Natural killer cell (primary cell): ENCODE measurements around the gene KLHL22. TPM values are rescaled to one million over a fixed set of nuclear protein-coding genes. Genes with fewer than 3 reads are reported as not detected.
A peak's percentile ranks its signal among the peaks of the same experiment; 100 is the strongest.
"Not testable (repeated sequence)": the region's sequence is repeated elsewhere in the genome, so short reads cannot be mapped to it uniquely, and the experiment has no call there.

Experiments used
- ATAC-seq, 3 donors: fragments of 150-1000 bp in 2 of 3; fragments of 200-7000 bp in 1 of 3; cut with Tn5 transposase; 1 replicate in 1 of 3; 2 replicates in 2 of 3; pipeline ENCODE4 v1.10.0; 2021; ENCODE audit warnings: mild to moderate bottlenecking in 2 of 3, moderate library complexity in 2 of 3
- DNase-seq, 2 donors: peaks; one replicate each; pipeline versions ENCODE4 v3.0.0 to v3.0.0-alpha.2; 2013 to 2021; ENCODE audit warnings: mixed read lengths in 1 of 2
- H3K27ac ChIP-seq: one replicate; pipeline ENCODE4 v1.5.1; 2013; ENCODE audit warnings: mild to moderate bottlenecking, low read length
- H3K27me3 ChIP-seq: one replicate; pipeline ENCODE4 v1.6.1; 2013; ENCODE audit warnings: low read length; ENCODE audit not compliant: control insufficient read depth, insufficient read depth
- H3K36me3 ChIP-seq: one replicate; pipeline ENCODE4 v1.6.1; 2013; ENCODE audit warnings: low read length; ENCODE audit not compliant: control insufficient read depth, insufficient read depth
- H3K4me1 ChIP-seq: one replicate; pipeline ENCODE4 v1.6.1; 2013; ENCODE audit warnings: low read length; ENCODE audit not compliant: control insufficient read depth, insufficient read depth
- H3K4me3 ChIP-seq: one replicate; pipeline ENCODE4 v1.5.1; 2013; ENCODE audit warnings: low read length
- H3K9me3 ChIP-seq: one replicate; pipeline ENCODE4 v1.6.1; 2013; ENCODE audit warnings: low read length; ENCODE audit not compliant: control insufficient read depth, insufficient read depth
- H3K27ac Mint-ChIP-seq, 2 donors: one replicate each; pipeline ENCODE4 v1.8.0; 2022; ENCODE audit warnings: mild to moderate bottlenecking in 2 of 2, mixed read lengths in 2 of 2, moderate library complexity in 1 of 2
- H3K27me3 Mint-ChIP-seq, 2 donors: one replicate each; pipeline ENCODE4 v1.8.0; 2022; ENCODE audit warnings: low read depth in 2 of 2, mixed read lengths in 2 of 2
- H3K36me3 Mint-ChIP-seq: one replicate; pipeline ENCODE4 v1.8.0; 2022; ENCODE audit warnings: mixed read lengths
- H3K4me1 Mint-ChIP-seq, 2 donors: one replicate each; pipeline ENCODE4 v1.8.0; 2022; ENCODE audit warnings: mixed read lengths in 2 of 2
- H3K4me3 Mint-ChIP-seq: one replicate; pipeline ENCODE4 v1.8.0; 2022; ENCODE audit warnings: mild to moderate bottlenecking, moderate library complexity, mixed read lengths
- H3K9me3 Mint-ChIP-seq, 2 donors: one replicate each; pipeline ENCODE4 v1.8.0; 2022; ENCODE audit warnings: mixed read lengths in 2 of 2
- WGBS: methylation state at CpG from one replicate; pipeline ENCODE4 v1.1.7; 2013; ENCODE audit warnings: missing lambda C conversion rate; ENCODE audit not compliant: insufficient coverage; 5-methylcytosine and 5-hydroxymethylcytosine counted together
- intact Hi-C: fragments of 100-400 bp; cut with micrococcal nuclease; formaldehyde crosslinking; loops from one replicate; pipeline ENCODE4 v1.14.2; 2022
- total RNA-seq, 4 donors: library from RNA; stranded (reverse); fragments of 120-200 nt in 1 of 4; gene quantifications; one replicate each; pipeline versions ENCODE4 v1.2.3 to v1.2.4, GENCODE V29; 2013 to 2022
- TF ChIP-seq, protein P1 (sequence below): fragments of 200-600 bp; IDR thresholded peaks from one replicate; pipeline ENCODE4 v1.8.0; 2022; ENCODE audit warnings: antibody characterized with exemption

KLHL22 gene
- total RNA-seq, 3 donors from 2014 or later (not counting 1 experiment from before 2014, with no cell fraction given): 26.5 to 53.0 (median 31.0) TPM

DNA sequence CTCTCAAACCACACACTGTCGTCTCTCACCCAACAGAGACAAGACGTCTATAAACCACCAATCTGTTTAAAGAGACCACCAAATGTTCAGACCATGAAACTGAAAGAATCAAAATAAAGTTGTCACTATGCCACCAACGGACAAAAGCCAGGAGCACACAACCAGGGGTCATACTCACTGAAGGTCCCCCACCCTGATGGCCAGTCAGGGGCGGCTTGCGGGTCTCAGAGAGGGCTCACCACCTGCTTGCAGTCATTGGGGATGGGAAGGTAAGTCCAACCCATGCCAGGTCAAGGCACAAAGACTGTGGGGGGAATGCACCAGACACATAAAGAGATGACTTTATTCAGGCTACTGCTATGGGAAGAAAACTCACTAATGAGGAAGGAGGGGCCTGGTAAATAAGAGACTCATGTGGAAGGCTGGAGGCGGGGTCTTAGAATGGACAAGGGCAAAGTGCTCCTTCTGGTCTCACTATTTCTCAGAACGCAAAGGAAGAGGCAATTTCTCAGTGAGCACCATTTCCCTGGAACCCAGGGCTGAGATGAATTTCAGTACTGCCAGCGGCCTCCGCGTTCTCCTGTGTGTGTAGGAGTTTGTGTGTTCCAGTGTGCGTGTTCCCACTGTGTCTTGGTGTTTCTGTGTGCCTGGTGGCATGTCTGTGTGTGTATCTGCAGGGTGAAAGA, 75.3 kb downstream of the KLHL22 start:
- no peaks in the 10 kb centered on the region for H3K36me3 Mint-ChIP-seq
- TF ChIP-seq, protein P1, sequence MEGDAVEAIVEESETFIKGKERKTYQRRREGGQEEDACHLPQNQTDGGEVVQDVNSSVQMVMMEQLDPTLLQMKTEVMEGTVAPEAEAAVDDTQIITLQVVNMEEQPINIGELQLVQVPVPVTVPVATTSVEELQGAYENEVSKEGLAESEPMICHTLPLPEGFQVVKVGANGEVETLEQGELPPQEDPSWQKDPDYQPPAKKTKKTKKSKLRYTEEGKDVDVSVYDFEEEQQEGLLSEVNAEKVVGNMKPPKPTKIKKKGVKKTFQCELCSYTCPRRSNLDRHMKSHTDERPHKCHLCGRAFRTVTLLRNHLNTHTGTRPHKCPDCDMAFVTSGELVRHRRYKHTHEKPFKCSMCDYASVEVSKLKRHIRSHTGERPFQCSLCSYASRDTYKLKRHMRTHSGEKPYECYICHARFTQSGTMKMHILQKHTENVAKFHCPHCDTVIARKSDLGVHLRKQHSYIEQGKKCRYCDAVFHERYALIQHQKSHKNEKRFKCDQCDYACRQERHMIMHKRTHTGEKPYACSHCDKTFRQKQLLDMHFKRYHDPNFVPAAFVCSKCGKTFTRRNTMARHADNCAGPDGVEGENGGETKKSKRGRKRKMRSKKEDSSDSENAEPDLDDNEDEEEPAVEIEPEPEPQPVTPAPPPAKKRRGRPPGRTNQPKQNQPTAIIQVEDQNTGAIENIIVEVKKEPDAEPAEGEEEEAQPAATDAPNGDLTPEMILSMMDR: no peak
- peaks cover 0 to 5% of the 10 kb centered on the region in 2 donors for H3K4me1 Mint-ChIP-seq
- intact Hi-C loops: loop anchor here (10.0 kb wide), 1 partner anchor 145 kb away; no protein-coding TSS in a partner anchor
- no peak overlapping the region for H3K27ac Mint-ChIP-seq
- H3K4me3 ChIP-seq: no peak overlapping the region
- no peaks in the 10 kb centered on the region for H3K36me3 ChIP-seq
- 83% methylated on average over 11 of the region's 11 CpGs for WGBS
- H3K27me3 Mint-ChIP-seq: peaks cover 0 to 7% of the 10 kb centered on the region in 2 donors
- H3K27ac ChIP-seq: no peak overlapping the region
- no peak overlapping the region for H3K4me3 Mint-ChIP-seq
- DNase-seq: no peak
- peaks cover 7% of the 10 kb centered on the region for H3K27me3 ChIP-seq
- ATAC-seq: no peak
- peaks cover 8% of the 10 kb centered on the region for H3K4me1 ChIP-seq
- no peaks in the 10 kb centered on the region for H3K9me3 ChIP-seq
- H3K9me3 Mint-ChIP-seq: no peaks in the 10 kb centered on the region

DNA sequence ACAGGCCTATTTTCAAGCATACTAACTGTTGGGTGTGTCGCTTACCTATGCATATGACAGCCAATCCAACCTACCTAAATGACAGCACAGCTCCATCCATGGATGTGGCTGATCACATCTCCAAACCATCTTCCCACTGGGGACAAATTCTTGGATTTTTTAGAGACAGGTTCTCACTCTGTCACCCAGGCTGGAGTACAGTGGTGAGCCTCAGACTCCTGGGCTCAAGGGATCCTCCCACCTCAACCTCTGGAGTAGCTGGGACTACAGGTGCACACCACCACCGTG, 76.0 kb downstream of the KLHL22 start:
- peaks cover 0 to 7% of the 10 kb centered on the region in 2 donors for H3K27me3 Mint-ChIP-seq
- intact Hi-C loops: loop anchor here (5.0 kb wide), 1 partner anchor 323 kb away; no protein-coding TSS in a partner anchor

DNA sequence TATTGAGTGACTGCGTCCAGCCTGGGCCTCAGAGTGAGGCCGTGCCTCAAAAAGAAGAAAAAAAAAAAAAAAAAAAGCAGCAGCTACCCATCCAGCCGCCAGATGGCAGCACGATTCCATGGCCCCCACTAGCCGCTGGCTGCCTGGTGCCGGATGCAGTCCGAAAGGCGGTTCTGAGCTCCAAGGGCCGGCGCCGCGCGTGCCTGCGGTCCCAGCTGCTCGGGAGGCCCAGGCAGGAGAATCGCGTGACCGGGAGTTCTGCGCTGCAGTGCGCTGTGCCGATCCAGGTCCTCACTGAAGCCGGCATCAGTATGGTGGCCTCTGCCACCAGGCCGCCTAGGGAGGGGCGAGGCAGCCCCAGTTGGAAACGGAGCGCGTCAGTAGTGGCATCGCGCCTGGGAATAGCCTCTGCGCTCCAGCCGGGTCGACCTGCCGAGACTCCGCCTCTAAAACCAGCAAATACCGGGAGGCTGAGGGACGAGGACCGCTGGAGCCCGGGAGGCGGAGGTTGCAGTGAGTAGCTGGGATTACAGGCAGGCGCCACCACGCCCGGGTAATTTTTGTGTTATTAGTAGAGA, 77.3 kb downstream of the KLHL22 start:
- no peaks in the 10 kb centered on the region for H3K36me3 ChIP-seq
- peak overlapping the region; percentile 23 for H3K4me3 ChIP-seq
- no peak overlapping the region for H3K27ac Mint-ChIP-seq
- peak overlapping the region; percentile 45 for H3K4me3 Mint-ChIP-seq
- ATAC-seq (peak; percentile 83 to 91 (median 90)), DNase-seq (peak; percentile 74 to 90)
- 24% methylated on average over 41 of the region's 42 CpGs for WGBS
- H3K4me1 Mint-ChIP-seq: no peaks in the 10 kb centered on the region
- H3K27me3 ChIP-seq: no peaks in the 10 kb centered on the region
- peaks cover 8% of the 10 kb centered on the region for H3K4me1 ChIP-seq
- H3K36me3 Mint-ChIP-seq: no peaks in the 10 kb centered on the region
- TF ChIP-seq, protein P1: peak; percentile 78
- intact Hi-C loops: loop anchor here (1.0 to 5.0 kb wide), 4 partner anchors 38 to 324 kb away; no protein-coding TSS in a partner anchor
- no peaks in the 10 kb centered on the region for H3K27me3 Mint-ChIP-seq
- no peak overlapping the region for H3K27ac ChIP-seq
- H3K9me3 ChIP-seq: no peaks in the 10 kb centered on the region
- no peaks in the 10 kb centered on the region for H3K9me3 Mint-ChIP-seq

More for the DNA sequence above, 76.0 kb downstream of the KLHL22 start:
- no peak overlapping the region for H3K27ac Mint-ChIP-seq
- TF ChIP-seq, protein P1: no peak
- H3K9me3 Mint-ChIP-seq: no peaks in the 10 kb centered on the region
- Histone ChIP-seq H3K4me3 (no peak overlapping the region), H3K9me3 (no peaks in the 10 kb centered on the region), H3K27ac (no peak overlapping the region), H3K27me3 (peaks cover 3% of the 10 kb centered on the region), H3K4me1 (peaks cover 8% of the 10 kb centered on the region), H3K36me3 (no peaks in the 10 kb centered on the region)
- ATAC-seq (no peak), DNase-seq (no peak)
- WGBS: 100% methylated on average over 1 of the region's 2 CpGs
- H3K36me3 Mint-ChIP-seq: no peaks in the 10 kb centered on the region
- no peak overlapping the region for H3K4me3 Mint-ChIP-seq
- H3K4me1 Mint-ChIP-seq: peaks cover 0 to 5% of the 10 kb centered on the region in 2 donors

DNA sequence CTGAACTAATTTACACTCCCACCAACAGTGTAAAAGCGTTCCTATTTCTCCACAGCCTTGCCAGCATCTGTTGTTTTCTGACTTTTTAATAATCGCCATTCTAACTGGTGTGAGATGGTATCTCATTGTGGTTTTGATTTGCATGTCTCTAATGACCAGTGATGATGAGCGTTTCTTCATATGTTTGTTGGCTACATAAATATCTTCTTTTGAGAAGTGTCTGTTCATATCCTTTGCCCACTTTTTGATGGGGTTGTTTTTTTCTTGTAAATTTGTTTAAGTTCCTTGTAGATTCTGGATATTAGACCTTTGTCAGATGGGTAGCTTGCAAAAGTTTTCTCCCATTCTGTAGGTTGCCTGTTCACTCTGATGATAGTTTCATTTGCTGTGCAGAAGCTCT, 79.9 kb downstream of the KLHL22 start:
- ATAC-seq, H3K27ac ChIP-seq, H3K4me3 ChIP-seq, H3K27ac Mint-ChIP-seq, H3K9me3 ChIP-seq, H3K4me1 ChIP-seq, H3K9me3 Mint-ChIP-seq, H3K27me3 ChIP-seq, H3K4me3 Mint-ChIP-seq, H3K27me3 Mint-ChIP-seq, H3K4me1 Mint-ChIP-seq, DNase-seq, H3K36me3 Mint-ChIP-seq, H3K36me3 ChIP-seq: not testable (repeated sequence)
- intact Hi-C loops: loop anchor here (5.0 kb wide), 1 partner anchor 327 kb away; no protein-coding TSS in a partner anchor
- WGBS: 76% methylated on average over 2 of the region's 3 CpGs

DNA sequence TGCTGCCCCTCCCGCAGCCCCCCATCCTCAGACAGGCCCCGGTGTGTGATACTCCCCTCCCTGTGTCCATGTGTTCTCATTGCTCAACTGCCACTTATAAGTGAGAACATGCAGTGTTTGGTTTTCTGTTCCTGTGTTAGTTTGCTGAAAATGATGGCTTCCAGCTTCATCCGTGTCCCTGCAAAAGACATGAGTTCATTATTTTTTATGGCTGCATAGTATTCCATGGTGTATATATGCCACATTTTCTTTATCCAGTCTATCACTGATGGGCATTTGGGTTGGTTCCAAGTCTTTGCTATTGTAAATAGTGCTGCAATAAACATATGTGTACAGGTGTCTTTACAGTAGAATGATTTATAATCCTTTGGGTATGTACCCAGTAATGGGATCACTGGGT, 80.4 kb downstream of the KLHL22 start:
- not testable (repeated sequence) for H3K4me3 ChIP-seq, H3K4me3 Mint-ChIP-seq, H3K27me3 ChIP-seq, ATAC-seq, H3K27ac ChIP-seq, H3K9me3 Mint-ChIP-seq, H3K9me3 ChIP-seq, H3K4me1 Mint-ChIP-seq, H3K27me3 Mint-ChIP-seq, H3K27ac Mint-ChIP-seq, DNase-seq, H3K4me1 ChIP-seq, H3K36me3 ChIP-seq, H3K36me3 Mint-ChIP-seq
- intact Hi-C loops: loop anchor here (5.0 kb wide), 1 partner anchor 327 kb away; no protein-coding TSS in a partner anchor
- 97% methylated on average over 3 of the region's 3 CpGs for WGBS
